Endothelial cell of umbilical vein (primary cell): Measurements from ENCODE around the gene PCBD1. TPM values are rescaled to one million over a fixed set of nuclear protein-coding genes. Genes with fewer than 3 reads are reported as not detected.
A peak's percentile ranks its signal among the peaks of the same experiment; 100 is the strongest.

ENCODE experiments used
- BruUV-seq: library from RNA; stranded (reverse); fragments of 400-500 nt; replicated peaks from 2 replicates; lab custom pipeline; 2021; lab: Mats Ljungman, UMichigan
- CTCF ChIA-PET: fragments of 300-600, 350-600 bp; sonication (Branson Sonifier 250); formaldehyde crosslinking; loops from one replicate; lab custom pipeline; 2021; ENCODE audit warnings: antibody characterized with exemption, inconsistent platforms; lab: Charles Lee
- POLR2A ChIA-PET: fragments of 300-600, 350-600 bp; sonication (Branson Sonifier 250); formaldehyde crosslinking; loops from one replicate; lab custom pipeline; 2021; ENCODE audit warnings: antibody characterized with exemption, inconsistent platforms; lab: Charles Lee
- DNase-seq: peaks from one replicate; pipeline ENCODE4 v3.0.0-alpha.2; 2011; ENCODE audit warnings: low read depth, low spot score
- FAIRE-seq: peaks from 2 replicates; lab custom pipeline; 2011; peaks lifted over from hg19 to GRCh38; lab: Jason Lieb, UNC
- H2AFZ ChIP-seq: 2 replicates; pipeline ENCODE4 v1.6.0; 2012; ENCODE audit warnings: low read depth, low read length, control low read depth, inconsistent platforms
- H3K27ac ChIP-seq: 2 replicates; pipeline ENCODE4 v1.5.1; 2011; ENCODE audit warnings: low read depth, mild to moderate bottlenecking, control low read depth, low read length, moderate library complexity; ENCODE audit not compliant: insufficient read depth
- H3K27me3 ChIP-seq, 2 experiments: 2 replicates each; pipeline versions ENCODE4 v1.6.0 to v1.6.1; 2011; ENCODE audit warnings: low read length in 2 of 2, mixed read lengths in 1 of 2; ENCODE audit not compliant: control insufficient read depth in 2 of 2, insufficient read depth in 2 of 2
- H3K36me3 ChIP-seq, 2 experiments: 2 replicates in 1 of 2; 3 replicates in 1 of 2; pipeline ENCODE4 v1.5.1; 2011; ENCODE audit warnings: low read length in 2 of 2, mild to moderate bottlenecking in 1 of 2, moderate library complexity in 1 of 2; ENCODE audit not compliant: control insufficient read depth in 2 of 2, insufficient read depth in 2 of 2; ENCODE audit errors: extremely low read depth in 1 of 2
- H3K4me1 ChIP-seq: 3 replicates; pipeline ENCODE4 v1.5.1; 2011; ENCODE audit warnings: mild to moderate bottlenecking, low read length; ENCODE audit not compliant: control insufficient read depth, insufficient read depth; ENCODE audit errors: extremely low read depth
- H3K4me2 ChIP-seq: 2 replicates; pipeline ENCODE4 v1.6.1; 2011; ENCODE audit warnings: low read length, control low read depth, mixed read lengths; ENCODE audit not compliant: insufficient read depth
- H3K4me3 ChIP-seq, 3 experiments: fragments of 200-600 bp in 1 of 3; sonication (generic), shearing (Covaris generic) in 1 of 3; replicated peaks in 1 of 3; 2 replicates each; pipeline ENCODE4 v1.5.1; 2011 to 2016; ENCODE audit warnings: control low read depth in 3 of 3, low read length in 3 of 3, mild to moderate bottlenecking in 2 of 3, inconsistent platforms in 1 of 3, low read depth in 1 of 3, moderate library complexity in 1 of 3; ENCODE audit not compliant: insufficient read depth in 1 of 3
- H3K79me2 ChIP-seq: 2 replicates; pipeline ENCODE4 v1.6.0; 2012; ENCODE audit warnings: low read length, inconsistent platforms; ENCODE audit not compliant: control insufficient read depth, insufficient read depth
- H3K9ac ChIP-seq: replicated peaks from 2 replicates; pipeline ENCODE3; 2011; ENCODE audit warnings: low read length, control low read depth; ENCODE audit not compliant: insufficient read depth; ENCODE audit errors: extremely low read depth
- H3K9me1 ChIP-seq: replicated peaks from 3 replicates; pipeline ENCODE4 v1.6.0; 2011; ENCODE audit warnings: mild to moderate bottlenecking, low read length; ENCODE audit not compliant: control insufficient read depth, insufficient read depth; ENCODE audit errors: extremely low read depth
- H3K9me3 ChIP-seq: replicated peaks from 2 replicates; pipeline ENCODE4 v1.5.1; 2012; ENCODE audit warnings: low read length, inconsistent platforms; ENCODE audit not compliant: control insufficient read depth, insufficient read depth
- H4K20me1 ChIP-seq: replicated peaks from 2 replicates; pipeline ENCODE3; 2011; ENCODE audit warnings: mild to moderate bottlenecking, low read length; ENCODE audit not compliant: control insufficient read depth, insufficient read depth; ENCODE audit errors: extremely low read depth
- CTCF ChIP-seq, 2 donors: IDR thresholded peaks; 1 replicate in 1 of 2; 2 replicates in 1 of 2; pipeline ENCODE4 v1.5.1; 2011; ENCODE audit warnings: low read length in 2 of 2, mild to moderate bottlenecking in 2 of 2, moderate library complexity in 2 of 2, control low read depth in 1 of 2, inconsistent platforms in 1 of 2, low read depth in 1 of 2; ENCODE audit not compliant: insufficient read depth in 1 of 2; ENCODE audit errors: extremely low read depth in 1 of 2
- EZH2 ChIP-seq: IDR thresholded peaks from 2 replicates; pipeline ENCODE4 v1.6.1; 2012; ENCODE audit warnings: borderline replicate concordance, low read depth, mild to moderate bottlenecking, moderate library complexity, low read length, inconsistent platforms; ENCODE audit not compliant: severe bottlenecking
- FOS ChIP-seq: IDR thresholded peaks from 2 replicates; pipeline ENCODE4 v1.6.1; 2011; ENCODE audit warnings: mild to moderate bottlenecking, low read length, moderate library complexity, borderline replicate concordance; ENCODE audit not compliant: insufficient read depth
- GATA2 ChIP-seq: IDR thresholded peaks from 2 replicates; pipeline ENCODE4 v1.7.0; 2011; ENCODE audit warnings: low read depth, mild to moderate bottlenecking, moderate library complexity, mixed read lengths, low read length; ENCODE audit not compliant: insufficient read length, insufficient read depth
- MAX ChIP-seq: IDR thresholded peaks from 2 replicates; pipeline ENCODE4 v1.6.1; 2011; ENCODE audit not compliant: insufficient read depth, insufficient read length
- MYC ChIP-seq: IDR thresholded peaks from one replicate; pipeline ENCODE4 v1.6.1; 2011; ENCODE audit warnings: mild to moderate bottlenecking, low read depth, low read length
- POLR2A ChIP-seq: IDR thresholded peaks from 2 replicates; pipeline ENCODE4 v1.6.1; 2012; ENCODE audit warnings: low read depth, mild to moderate bottlenecking, control low read depth, low read length
- POLR2AphosphoS5 ChIP-seq: IDR thresholded peaks from 2 replicates; pipeline ENCODE4 v1.6.1; 2012; ENCODE audit warnings: low read depth, mild to moderate bottlenecking, control low read depth, low read length, moderate library complexity; ENCODE audit not compliant: insufficient read depth
- dilution Hi-C: fragments of 300-500 bp; cut with MboI; formaldehyde crosslinking; loops from one replicate; pipeline ENCODE4 v1.15.0; 2019; ENCODE audit warnings: low sequenced_read_pairs; ENCODE audit not compliant: extremely low pct_ligation_motif_present
- intact Hi-C: fragments of 100-400 bp; cut with micrococcal nuclease; formaldehyde crosslinking; loops from one replicate; pipeline ENCODE4 v1.10.0; 2022
- polyA plus RNA-seq, 4 experiments: library from polyadenylated mRNA; depleted of rRNA in 3 of 4; stranded (reverse) in 3 of 4; unstranded in 1 of 4; fragments of >200 nt; gene quantifications; 2 replicates each; pipeline versions ENCODE4 v1.2.1 to v1.2.3, GENCODE V29; 2011 to 2012; ENCODE audit warnings: missing spikeins in 1 of 4
- total RNA-seq: library from RNA; stranded (reverse); gene quantifications from 2 replicates; pipeline ENCODE4 v1.2.3, GENCODE V29; 2021

The PCBD1 gene
- total and polyA plus RNA-seq, 2 donors (not counting 3 experiments of a cell fraction or from before 2014, with no cell fraction given), result 95.7 to 113 TPM

GRCh38 chr10:70903262-70903921 lies 15.0 kb upstream of the PCBD1 start:
- DNase-seq (peak; percentile 56), FAIRE-seq (peak; percentile 94)
- Histone ChIP-seq H3K27ac (no peak overlapping the region), H3K9ac (no peak overlapping the region), H3K79me2 (no peaks in the 10 kb centered on the region), H3K9me3 (no peaks in the 10 kb centered on the region), H2AFZ (no peak overlapping the region), H3K4me3 (no peak overlapping the region), H3K4me2 (no peak overlapping the region), H4K20me1 (no peaks in the 10 kb centered on the region), H3K36me3 (no peaks in the 10 kb centered on the region), H3K9me1 (no peaks in the 10 kb centered on the region), H3K27me3 (peaks cover 4 to 10% of the 10 kb centered on the region in 2 experiments), H3K4me1 (no peaks in the 10 kb centered on the region)
- TF ChIP-seq CTCF (IDR thresholded peaks at IDR 0.05; ENCODE audit: extremely low read depth in 1 of 2, insufficient read depth in 1 of 2, low read depth in 1 of 2, low read length in 2 of 2) (peak; percentile 89 to 91), MYC (no peak)
- intact Hi-C loops (loop anchor here (1.0 kb wide), 3 partner anchors 306 to 382 kb away; no protein-coding TSS in a partner anchor), dilution Hi-C loops (no loop called here)
- ChIA-PET CTCF (interaction anchor here (0.6 to 6.0 kb wide), 39 partner anchors 8 to 475 kb away, joined by 3 to 80 read pairs (median 4); no protein-coding TSS in a partner anchor), POLR2A (no interaction called here)
- no TSS peak for BruUV-seq

- no peaks in the 10 kb centered on the region for H4K20me1 ChIP-seq
- no peaks in the 10 kb centered on the region for H3K36me3 ChIP-seq
- no peaks in the 10 kb centered on the region for H3K79me2 ChIP-seq
- intact Hi-C loops (loop anchor here (1.0 kb wide), 3 partner anchors 307 to 383 kb away; no protein-coding TSS in a partner anchor), dilution Hi-C loops (no loop called here)
- H3K4me1 ChIP-seq, result no peaks in the 10 kb centered on the region
- no peak overlapping the region for H3K9ac ChIP-seq
- TF ChIP-seq GATA2 (no peak), POLR2AphosphoS5 (no peak), MYC (no peak), MAX (no peak), FOS (no peak), POLR2A (no peak), EZH2 (no peak)
- CTCF ChIA-PET, result interaction anchor here (0.6 to 6.0 kb wide), 39 partner anchors 9 to 476 kb away, joined by 3 to 80 read pairs (median 4); no protein-coding TSS in a partner anchor
- peaks cover 4 to 10% of the 10 kb centered on the region in 2 experiments for H3K27me3 ChIP-seq
- FAIRE-seq (no peak), DNase-seq (no peak)
- no peak overlapping the region for H2AFZ ChIP-seq
- POLR2A ChIA-PET, result no interaction called here
- no peak overlapping the region for H3K27ac ChIP-seq
- no peak overlapping the region for H3K4me2 ChIP-seq
- no peaks in the 10 kb centered on the region for H3K9me1 ChIP-seq
- BruUV-seq, result no TSS peak
- no peaks in the 10 kb centered on the region for H3K9me3 ChIP-seq
- H3K4me3 ChIP-seq, result no peak overlapping the region
These were observed 14.4 kb upstream of the PCBD1 start for GRCh38 chr10:70902661-70903261.
